Large intestine (tissue), 3 donors: ENCODE measurements around the gene MUL1. TPM values are rescaled to one million over a fixed set of nuclear protein-coding genes. Genes with fewer than 3 reads are reported as not detected.

Experiments
- DNase-seq, 2 donors: peaks; one replicate each; pipeline versions ENCODE4 v3.0.0 to v3.0.0-alpha.2; 2013
- H3K27ac ChIP-seq: one replicate; pipeline ENCODE4 v1.5.1; 2013; ENCODE audit warnings: low read length
- H3K27me3 ChIP-seq: 2 replicates; pipeline ENCODE4 v1.6.1; 2013; ENCODE audit warnings: low read length; ENCODE audit not compliant: control insufficient read depth, insufficient read depth
- H3K36me3 ChIP-seq: 2 replicates; pipeline ENCODE4 v1.6.1; 2013; ENCODE audit warnings: low read length; ENCODE audit not compliant: control insufficient read depth, insufficient read depth
- H3K4me1 ChIP-seq: one replicate; pipeline ENCODE4 v1.6.1; 2013; ENCODE audit warnings: low read length; ENCODE audit not compliant: control insufficient read depth, insufficient read depth
- H3K4me3 ChIP-seq: one replicate; pipeline ENCODE4 v1.5.1; 2013; ENCODE audit warnings: low read length
- H3K9me3 ChIP-seq: one replicate; pipeline ENCODE4 v1.6.1; 2013; ENCODE audit warnings: mild to moderate bottlenecking, low read depth, low read length, moderate library complexity; ENCODE audit not compliant: control insufficient read depth
- WGBS: methylation state at CpG from one replicate; pipeline ENCODE4 v1.1.5; 2013; ENCODE audit warnings: low lambda C conversion rate; ENCODE audit not compliant: insufficient coverage; 5-methylcytosine and 5-hydroxymethylcytosine counted together
- polyA plus RNA-seq: library from polyadenylated mRNA; unstranded; fragments of 120-200 nt; gene quantifications from one replicate; pipeline ENCODE4 v1.2.1, GENCODE V29; 2013

Gene MUL1
- polyA plus RNA-seq, 1 donor, result 22.9 TPM

GRCh38 chr1:20496241-20496661 is 11.7 kb downstream of the MUL1 start:
- H3K9me3 ChIP-seq, result no peaks in the 10 kb centered on the region
- no peak overlapping the region for H3K4me3 ChIP-seq
- peaks cover 28% of the 10 kb centered on the region for H3K36me3 ChIP-seq
- H3K27me3 ChIP-seq, result no peaks in the 10 kb centered on the region
- H3K4me1 ChIP-seq, result peaks cover 5% of the 10 kb centered on the region
- DNase-seq, result no peak
- WGBS, result no CpG with 5 or more reads among the region's 8 CpGs
- no peak overlapping the region for H3K27ac ChIP-seq

GRCh38 chr1:20495661-20496060 is 12.3 kb downstream of the MUL1 start:
- H3K27ac ChIP-seq, result no peak overlapping the region
- no peak for DNase-seq
- H3K9me3 ChIP-seq, result no peaks in the 10 kb centered on the region
- no peaks in the 10 kb centered on the region for H3K27me3 ChIP-seq
- H3K4me1 ChIP-seq, result peaks cover 5% of the 10 kb centered on the region
- WGBS, result no CpG with 5 or more reads among the region's 1 CpG
- no peak overlapping the region for H3K4me3 ChIP-seq
- H3K36me3 ChIP-seq, result peaks cover 23% of the 10 kb centered on the region

- DNase-seq, result no peak
- no peaks in the 10 kb centered on the region for H3K27me3 ChIP-seq
- no peak overlapping the region for H3K4me3 ChIP-seq
- H3K36me3 ChIP-seq, result peaks cover 14% of the 10 kb centered on the region
- H3K27ac ChIP-seq, result no peak overlapping the region
- H3K9me3 ChIP-seq, result no peaks in the 10 kb centered on the region
- WGBS, result no CpG with 5 or more reads among the region's 5 CpGs
- peaks cover 5% of the 10 kb centered on the region for H3K4me1 ChIP-seq
Measured at GRCh38 chr1:20494609-20495311, 13.2 kb downstream of the MUL1 start.

GRCh38 chr1:20493839-20494608 is 13.9 kb downstream of the MUL1 start:
- 0% methylated on average over 4 of the region's 16 CpGs for WGBS
- Histone ChIP-seq H3K4me1 (peaks cover 5% of the 10 kb centered on the region), H3K27ac (no peak overlapping the region), H3K27me3 (no peaks in the 10 kb centered on the region), H3K36me3 (peaks cover 6% of the 10 kb centered on the region), H3K4me3 (no peak overlapping the region), H3K9me3 (no peaks in the 10 kb centered on the region)
- peak; percentile 84 to 86 for DNase-seq

GRCh38 chr1:20493309-20493708 is 14.6 kb downstream of the MUL1 start:
- WGBS, result 56% methylated on average over 4 of the region's 5 CpGs
- Histone ChIP-seq H3K36me3 (peaks cover under 1% of the 10 kb centered on the region), H3K27me3 (no peaks in the 10 kb centered on the region), H3K4me3 (no peak overlapping the region), H3K27ac (no peak overlapping the region), H3K4me1 (peaks cover 8% of the 10 kb centered on the region), H3K9me3 (no peaks in the 10 kb centered on the region)
- no peak for DNase-seq

GRCh38 chr1:20492751-20493150 is 15.2 kb downstream of the MUL1 start:
- Histone ChIP-seq H3K9me3 (no peaks in the 10 kb centered on the region), H3K4me1 (peaks cover 13% of the 10 kb centered on the region), H3K27me3 (no peaks in the 10 kb centered on the region), H3K4me3 (no peak overlapping the region), H3K27ac (no peak overlapping the region), H3K36me3 (no peaks in the 10 kb centered on the region)
- WGBS, result no CpG with 5 or more reads among the region's 7 CpGs
- DNase-seq, result no peak

- Histone ChIP-seq H3K4me3 (no peak overlapping the region), H3K27ac (no peak overlapping the region), H3K27me3 (no peaks in the 10 kb centered on the region), H3K9me3 (no peaks in the 10 kb centered on the region), H3K36me3 (no peaks in the 10 kb centered on the region), H3K4me1 (peaks cover 21% of the 10 kb centered on the region)
- DNase-seq, result no peak
- no CpG with 5 or more reads among the region's 7 CpGs for WGBS
Measured at GRCh38 chr1:20491866-20492265, 16.1 kb downstream of the MUL1 start.

GRCh38 chr1:20491178-20491577 is 16.8 kb downstream of the MUL1 start:
- H3K27ac ChIP-seq, result no peak overlapping the region
- no peak for DNase-seq
- H3K4me1 ChIP-seq, result peaks cover 21% of the 10 kb centered on the region
- no peaks in the 10 kb centered on the region for H3K36me3 ChIP-seq
- H3K9me3 ChIP-seq, result no peaks in the 10 kb centered on the region
- H3K27me3 ChIP-seq, result no peaks in the 10 kb centered on the region
- no CpG with 5 or more reads among the region's 6 CpGs for WGBS
- no peak overlapping the region for H3K4me3 ChIP-seq

- Histone ChIP-seq H3K36me3 (peaks cover 2% of the 10 kb centered on the region), H3K4me1 (peaks cover 25% of the 10 kb centered on the region), H3K27me3 (no peaks in the 10 kb centered on the region), H3K9me3 (no peaks in the 10 kb centered on the region), H3K27ac (peak overlapping the region; percentile 98), H3K4me3 (peak overlapping the region; percentile 68)
- WGBS, result no CpG with 5 or more reads among the region's 4 CpGs
- no peak for DNase-seq
Measured at GRCh38 chr1:20487236-20487590, 20.7 kb downstream of the MUL1 start.

GRCh38 chr1:20486457-20487235 is 21.3 kb downstream of the MUL1 start:
- peak; percentile 92 to 98 for DNase-seq
- peaks cover 2% of the 10 kb centered on the region for H3K36me3 ChIP-seq
- H3K4me1 ChIP-seq, result peaks cover 31% of the 10 kb centered on the region
- no peaks in the 10 kb centered on the region for H3K9me3 ChIP-seq
- WGBS, result no CpG with 5 or more reads among the region's 51 CpGs
- peak overlapping the region; percentile 98 for H3K27ac ChIP-seq
- H3K4me3 ChIP-seq, result peak overlapping the region; percentile 68
- H3K27me3 ChIP-seq, result no peaks in the 10 kb centered on the region
